Measurements from ENCODE around the gene DDI1.

GRCh38 chr11:104028476-104029263 lies 7.8 kb upstream of the DDI1 start:
- no peak for TF ChIP-seq DNMT1 (CRISPR knock-in tag; IDR thresholded peaks at IDR 0.05)
- TF ChIP-seq TCF7 (IDR thresholded peaks at IDR 0.05; ENCODE audit: low read depth), result no peak
- TF ChIP-seq CTCF (CRISPR knock-in tag; IDR thresholded peaks at IDR 0.05), result no peak
- no peak for TF ChIP-seq TEF (CRISPR knock-in tag; IDR thresholded peaks at IDR 0.05)
- no peak for TF ChIP-seq ZNF563 (CRISPR knock-in tag; IDR thresholded peaks at IDR 0.05)
- TF ChIP-seq TFDP1 (CRISPR knock-in tag; IDR thresholded peaks at IDR 0.05; ENCODE audit: borderline replicate concordance), result no peak
- TF ChIP-seq ATF2 (CRISPR knock-in tag; IDR thresholded peaks at IDR 0.05), result no peak
- no peak for TF ChIP-seq ZNF335 (CRISPR knock-in tag; IDR thresholded peaks at IDR 0.05)
